GM19397 (cell line): ENCODE measurements around the gene IL10RA.
"Not testable (repeated sequence)": the region's sequence is repeated elsewhere in the genome, so short reads cannot be mapped to it uniquely, and the experiment has no call there.

Experiments used
- ATAC-seq: cut with Tn5 transposase; IDR thresholded peaks from one replicate; pipeline ENCODE4 v1.9.1; 2021; ENCODE audit warnings: mild to moderate bottlenecking, moderate library complexity; ENCODE audit not compliant: unreplicated experiment

Gene IL10RA

DNA sequence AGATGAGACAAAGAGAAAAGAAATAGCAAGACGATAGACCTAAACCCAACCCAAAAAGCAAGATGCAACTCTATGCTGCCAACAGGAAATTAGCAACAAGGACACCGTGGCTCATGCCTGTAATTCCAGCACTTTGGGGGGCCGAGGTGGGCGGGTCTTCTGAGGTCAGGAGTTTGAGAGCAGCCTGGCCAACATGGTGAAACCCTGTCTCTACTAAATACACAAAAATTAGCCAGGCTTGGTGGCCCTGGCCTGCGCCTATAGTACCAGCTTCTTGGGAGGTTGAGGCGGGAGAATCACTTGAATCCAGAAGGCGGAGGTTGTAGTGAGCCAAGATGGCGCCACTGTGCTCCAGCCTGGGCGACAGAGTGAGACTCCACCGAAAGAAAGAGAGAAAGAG is 24.3 kb upstream of the IL10RA start:
- ATAC-seq: no peak

DNA sequence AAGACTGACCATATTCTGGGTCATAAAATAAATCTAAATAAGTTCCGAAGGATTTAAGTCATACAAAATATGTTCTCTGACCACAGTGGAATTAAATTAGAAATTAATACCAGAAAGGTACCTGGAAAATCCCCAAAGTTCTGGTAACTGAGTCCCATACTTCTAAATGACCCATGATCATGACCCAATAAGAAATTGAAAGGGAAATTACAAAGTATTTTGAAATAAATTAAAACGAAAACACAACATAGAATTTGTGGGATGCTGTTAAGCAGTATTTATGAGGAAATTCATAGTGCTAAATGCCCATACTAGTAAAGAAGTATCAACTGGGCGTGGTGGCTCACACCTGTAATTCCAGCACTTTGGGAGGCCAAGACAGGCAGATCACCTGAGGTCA is 23.4 kb upstream of the IL10RA start:
- no peak for ATAC-seq

DNA sequence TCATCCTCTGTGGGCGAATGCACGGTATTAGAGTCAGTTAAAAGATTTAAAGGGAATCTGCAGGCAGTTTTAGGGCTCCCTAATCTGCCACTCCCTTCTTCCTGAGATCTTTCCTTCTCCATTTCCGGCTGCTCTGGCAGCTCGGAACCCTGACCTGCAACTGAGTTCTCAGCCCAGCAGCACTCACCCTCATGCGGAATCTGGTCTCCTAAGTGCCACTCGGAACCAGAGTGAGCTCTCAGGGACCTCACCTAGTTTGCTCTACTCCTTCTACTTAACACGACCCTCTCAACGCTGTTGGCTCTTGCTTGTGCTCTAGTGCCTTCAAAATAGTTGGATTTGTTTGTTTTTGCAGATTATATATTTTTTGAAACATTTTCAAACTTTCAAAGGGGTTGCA is 19.3 kb upstream of the IL10RA start:
- no peak for ATAC-seq

DNA sequence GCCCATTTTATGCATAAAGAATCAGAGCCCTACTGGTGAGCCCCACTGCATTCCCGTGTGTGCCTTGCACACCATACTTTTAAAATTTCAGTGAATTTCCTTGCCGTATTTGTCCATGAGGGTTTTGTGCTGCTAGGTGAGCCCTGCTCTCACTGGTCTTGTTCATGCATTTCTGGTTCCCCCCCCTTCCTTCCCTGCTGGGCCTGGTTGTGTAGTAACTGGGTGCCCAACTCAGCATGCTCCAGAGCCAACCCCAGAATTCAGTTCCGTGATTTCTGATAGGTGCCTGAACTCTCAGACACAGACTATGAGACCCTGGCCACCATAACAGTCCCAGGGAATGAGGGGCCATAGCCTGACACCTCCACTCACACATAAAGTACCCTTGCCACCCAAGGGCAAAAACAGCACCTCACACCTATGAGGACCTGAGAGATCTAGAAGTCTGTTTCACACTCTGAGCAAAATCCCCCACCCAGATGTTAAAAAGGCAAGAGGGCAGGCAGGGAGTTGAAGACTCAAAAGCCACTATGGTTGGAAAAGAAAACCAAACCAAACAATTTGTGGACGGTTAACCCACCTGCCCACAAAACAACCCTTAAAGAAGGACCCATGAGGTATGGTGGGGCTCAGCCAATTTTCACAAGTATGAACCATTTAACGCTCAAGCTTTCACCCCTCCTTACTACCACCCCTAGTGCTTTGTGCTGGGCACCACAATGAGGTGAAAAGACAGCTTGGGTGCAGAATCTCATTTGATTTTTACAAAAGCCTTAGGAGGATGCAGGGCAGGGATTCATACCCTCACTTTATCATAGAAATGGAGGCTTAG is 16.8 kb upstream of the IL10RA start:
- ATAC-seq: no peak

DNA sequence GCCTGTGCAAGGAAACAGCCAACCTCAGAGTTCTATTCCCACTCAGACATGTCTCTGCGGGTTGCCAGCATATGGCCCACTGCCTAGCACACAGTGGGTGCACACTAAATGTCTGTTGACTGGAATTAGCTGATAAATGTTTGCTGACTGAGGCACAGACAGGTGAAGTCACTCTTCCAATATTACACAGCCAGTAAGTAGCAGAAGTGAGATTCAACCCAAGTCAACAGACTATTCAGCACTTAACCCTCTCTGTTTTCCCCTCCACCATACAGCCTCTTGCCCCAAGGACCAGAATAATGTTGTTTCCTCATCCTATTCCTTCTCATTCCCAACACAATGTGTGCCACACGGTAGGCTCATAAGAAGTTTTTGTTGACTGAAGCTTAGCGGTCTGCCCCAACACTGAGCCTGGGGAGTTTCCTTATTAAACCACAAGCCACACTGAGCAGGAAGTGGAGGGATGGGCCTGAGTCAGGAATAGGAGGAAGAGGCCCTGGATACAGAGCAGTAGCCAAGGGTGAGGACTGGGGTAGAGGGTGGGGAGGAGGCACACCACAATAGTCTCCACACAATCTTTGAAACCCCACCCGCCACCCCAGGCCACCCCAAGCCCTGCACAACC is 15.7 kb upstream of the IL10RA start:
- ATAC-seq: no peak

DNA sequence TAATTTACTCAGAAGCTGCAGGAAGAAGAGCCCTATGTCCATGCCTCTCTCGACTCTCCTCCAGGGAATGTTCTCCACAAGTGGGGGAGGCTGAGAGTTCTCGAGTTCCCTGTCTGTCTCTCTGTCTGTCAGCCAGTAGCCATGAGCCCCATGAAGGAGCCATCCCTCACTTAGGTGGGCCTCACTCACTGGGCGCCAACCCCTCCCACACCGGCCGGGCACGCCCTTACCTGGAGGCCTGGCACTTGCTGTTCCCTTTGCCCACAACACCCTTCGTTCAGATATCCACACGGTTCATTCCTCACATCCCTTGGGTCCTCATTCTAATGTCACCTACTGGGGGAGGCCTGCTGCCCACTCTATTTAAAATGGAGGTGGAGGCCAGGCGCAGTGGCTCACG is 14.2 kb upstream of the IL10RA start:
- ATAC-seq: no peak

DNA sequence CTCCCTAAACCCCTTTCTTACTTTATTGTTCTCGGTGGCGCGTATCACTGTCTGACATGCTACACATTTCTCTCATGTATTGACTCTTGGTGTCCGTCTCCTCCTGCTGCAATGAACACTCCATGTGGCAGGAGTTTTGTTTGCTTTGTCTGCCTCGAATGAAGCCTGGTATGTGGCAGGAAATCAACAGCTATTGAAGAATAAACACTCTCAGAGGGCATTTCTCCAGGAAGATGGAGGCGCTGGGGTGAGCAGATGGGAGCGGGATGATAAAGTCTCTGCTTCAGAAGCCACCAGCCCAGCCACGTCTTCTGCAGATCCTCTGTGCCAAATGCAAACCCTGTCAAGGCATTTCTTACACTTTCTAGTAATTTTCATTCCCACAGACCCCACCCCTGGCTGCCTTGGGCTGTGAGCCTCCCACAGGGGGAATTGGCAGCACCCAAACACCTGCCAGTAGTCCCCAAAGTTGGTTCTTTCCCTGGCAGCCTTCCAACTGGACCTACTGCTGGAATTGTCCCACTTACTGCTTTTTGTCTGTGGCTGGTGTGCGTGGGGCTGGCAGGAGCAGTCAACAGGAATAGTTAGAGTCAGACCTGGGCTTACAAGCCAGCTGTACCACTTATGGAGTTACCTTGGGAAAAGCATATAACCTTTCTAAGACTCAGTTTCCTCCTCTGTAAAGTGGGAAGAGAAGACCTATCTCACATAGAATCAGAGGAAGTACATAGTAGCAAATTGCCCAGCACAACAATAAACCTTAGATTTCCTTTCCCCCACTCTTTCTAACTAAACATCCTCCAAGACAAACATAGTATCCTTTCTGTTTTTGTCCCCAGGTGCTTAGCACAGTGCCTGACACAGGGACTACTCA is 13.3 kb upstream of the IL10RA start:
- no peak for ATAC-seq

DNA sequence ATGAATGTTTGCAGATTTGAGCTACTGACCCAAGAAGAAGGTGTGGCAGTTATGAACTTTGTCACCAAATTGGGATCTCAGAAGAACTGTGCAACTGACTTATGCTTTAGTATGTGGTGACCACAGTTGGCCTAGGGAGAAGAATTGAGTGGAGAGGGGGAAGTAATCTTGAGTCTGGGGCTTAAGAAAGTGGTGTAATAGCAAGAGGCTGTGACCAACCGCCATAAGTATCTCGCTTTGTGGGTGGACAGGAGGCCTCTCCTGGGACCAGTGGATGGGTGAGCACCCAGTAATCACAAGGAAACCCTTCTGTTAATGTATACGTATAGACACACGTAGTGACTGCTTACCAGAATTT is 12.7 kb upstream of the IL10RA start:
- ATAC-seq: no peak

DNA sequence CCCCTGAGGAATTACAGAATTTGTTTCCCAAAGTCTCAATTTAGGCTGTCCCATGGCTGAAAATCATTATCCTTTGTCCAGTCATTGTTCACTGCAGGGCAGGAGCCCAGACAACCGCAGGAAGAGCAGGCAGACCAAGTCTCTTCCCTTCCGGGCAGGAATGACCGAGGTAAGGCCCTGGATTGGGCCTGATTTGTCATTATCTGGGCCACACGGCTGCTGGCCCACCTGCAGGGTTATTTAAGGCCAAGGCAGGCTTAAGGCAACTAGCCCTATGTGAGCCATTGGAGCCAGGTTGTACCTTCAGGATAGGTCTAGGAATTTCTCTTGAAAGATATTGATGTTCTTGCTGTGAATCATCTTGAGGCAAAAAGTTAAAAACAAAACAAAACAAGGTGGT is 9.7 kb upstream of the IL10RA start:
- ATAC-seq: no peak

DNA sequence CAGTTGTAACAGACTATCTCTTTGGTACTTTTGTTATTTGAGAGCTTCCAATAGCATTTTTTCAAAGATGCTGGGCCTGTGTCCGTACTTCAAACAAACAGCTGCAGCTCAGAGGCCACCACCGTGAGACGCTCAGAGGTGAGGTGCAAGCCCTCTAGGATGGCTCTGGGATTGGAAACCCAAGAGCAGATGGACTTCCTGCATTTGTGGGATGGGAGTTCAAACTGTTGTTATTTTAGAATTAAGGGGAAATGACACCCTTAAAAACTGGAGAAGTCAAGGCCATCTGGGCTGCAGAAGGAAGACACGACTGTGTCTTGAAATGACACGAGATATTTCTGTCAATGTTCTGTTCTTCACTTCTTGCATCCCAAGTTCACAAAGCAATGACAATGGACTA is 9.2 kb upstream of the IL10RA start:
- ATAC-seq: no peak

DNA sequence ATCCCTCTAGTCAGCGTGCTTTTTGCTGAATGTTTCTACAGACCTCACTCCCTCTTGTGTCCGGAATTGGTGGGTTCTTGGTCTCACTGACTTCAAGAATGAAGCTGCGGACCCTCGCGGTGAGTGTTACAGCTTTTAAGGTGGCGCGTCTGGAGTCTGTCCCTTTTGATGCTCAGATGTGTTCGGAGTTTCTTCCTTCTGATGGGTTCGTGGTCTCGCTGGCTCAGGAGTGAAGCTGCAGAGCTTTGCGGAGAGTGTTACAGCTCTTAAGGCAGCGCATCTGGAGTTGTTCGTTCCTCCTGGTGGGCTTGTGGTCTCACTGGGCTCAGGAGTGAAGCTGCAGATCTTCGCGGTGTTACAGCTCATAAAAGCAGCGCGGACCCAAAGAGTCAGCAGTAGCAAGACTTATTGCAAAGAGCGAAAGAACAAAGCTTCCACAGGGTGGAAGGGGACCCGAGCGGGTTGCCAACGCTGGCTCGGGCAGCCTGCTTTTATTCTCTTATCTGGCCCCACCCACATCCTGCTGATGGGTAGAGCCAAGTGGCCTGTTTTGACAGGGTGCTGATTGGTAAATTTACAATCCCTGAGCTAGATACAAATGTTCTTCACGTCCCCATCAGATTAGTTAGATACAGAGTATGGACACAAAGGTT is 8.5 kb upstream of the IL10RA start:
- ATAC-seq: not testable (repeated sequence)

DNA sequence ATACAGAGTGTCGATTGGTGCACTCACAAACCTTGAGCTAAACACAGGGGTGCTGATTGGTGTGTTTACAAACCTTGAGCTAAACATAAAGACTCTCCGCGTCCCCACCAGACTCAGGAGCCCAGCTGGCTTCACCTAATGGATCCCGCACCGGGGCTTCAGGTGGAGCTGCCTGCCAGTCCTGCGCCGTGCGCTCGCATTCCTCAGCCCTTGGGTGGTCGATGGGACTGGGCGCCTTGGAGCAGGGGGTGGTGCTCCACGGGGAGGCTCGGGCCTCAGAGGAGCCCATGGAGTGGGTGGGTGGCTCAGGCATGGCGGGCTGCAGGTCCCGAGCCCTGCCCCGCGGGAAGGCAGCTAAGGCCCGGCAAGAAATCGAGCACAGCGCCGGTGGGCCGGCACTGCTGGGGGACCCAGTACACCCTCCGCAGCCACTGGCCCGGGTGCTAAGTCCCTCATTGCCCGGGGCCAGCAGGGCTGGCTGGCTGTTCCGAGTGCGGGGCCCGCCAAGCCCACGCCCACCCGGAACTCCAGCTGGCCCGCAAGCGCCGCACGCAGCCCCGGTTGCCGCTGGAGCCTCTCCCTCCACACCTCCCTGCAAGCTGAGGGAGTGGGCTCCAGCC is 7.8 kb upstream of the IL10RA start:
- ATAC-seq: not testable (repeated sequence)

DNA sequence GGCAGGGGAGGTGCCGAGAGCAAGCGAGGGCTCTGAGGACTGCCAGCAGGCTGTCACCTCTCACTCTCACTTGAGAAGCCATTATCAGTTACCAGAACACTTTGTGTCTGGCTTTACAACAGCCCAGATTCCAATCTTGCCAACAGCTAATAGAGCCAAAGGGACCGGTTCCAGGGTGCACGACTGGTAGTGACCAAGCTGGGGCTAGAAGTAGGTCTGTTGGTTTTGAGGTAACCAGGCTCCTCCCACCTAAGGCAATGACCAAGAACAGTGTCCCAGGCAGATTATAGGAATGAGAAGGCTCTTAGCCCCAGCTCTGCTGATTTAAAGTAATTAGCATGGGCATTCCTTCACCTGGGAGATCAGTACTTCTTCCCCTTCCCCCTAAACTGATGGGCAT is 7.2 kb upstream of the IL10RA start:
- ATAC-seq: no peak

DNA sequence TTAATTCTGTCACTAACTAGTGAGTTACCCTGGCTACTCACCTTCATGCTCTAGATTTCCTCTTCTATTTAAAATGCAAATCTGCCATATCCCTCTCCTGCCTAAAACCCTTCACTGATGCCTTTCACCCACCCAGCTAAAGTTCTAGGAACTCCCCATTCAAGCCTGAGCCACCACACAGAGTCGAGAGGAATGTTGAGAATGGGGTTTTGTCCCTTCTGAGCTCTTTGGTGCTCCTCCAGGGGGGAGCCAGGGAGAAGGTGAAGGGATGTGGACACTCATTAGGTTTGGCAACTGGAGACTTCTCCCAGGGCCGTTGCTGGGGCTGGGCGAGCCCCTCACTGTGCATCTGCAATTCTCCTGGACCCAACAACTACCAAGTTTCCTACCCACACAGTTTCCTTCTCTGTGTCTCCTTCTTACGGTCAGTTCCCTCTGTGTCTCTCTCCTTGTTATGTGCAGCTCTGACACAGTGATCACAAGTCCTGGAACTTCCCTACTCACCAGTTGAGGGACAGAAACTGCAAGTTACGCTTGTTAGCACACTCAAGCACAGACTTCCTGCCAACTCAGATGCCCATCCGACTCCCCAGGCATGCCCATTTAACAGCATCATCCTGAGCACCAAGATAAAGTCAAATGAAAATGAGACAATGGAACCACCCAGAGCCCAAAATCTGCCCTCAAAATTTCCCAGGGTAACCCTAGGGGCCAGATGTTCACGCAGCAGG is 6.5 kb upstream of the IL10RA start:
- ATAC-seq: no peak

DNA sequence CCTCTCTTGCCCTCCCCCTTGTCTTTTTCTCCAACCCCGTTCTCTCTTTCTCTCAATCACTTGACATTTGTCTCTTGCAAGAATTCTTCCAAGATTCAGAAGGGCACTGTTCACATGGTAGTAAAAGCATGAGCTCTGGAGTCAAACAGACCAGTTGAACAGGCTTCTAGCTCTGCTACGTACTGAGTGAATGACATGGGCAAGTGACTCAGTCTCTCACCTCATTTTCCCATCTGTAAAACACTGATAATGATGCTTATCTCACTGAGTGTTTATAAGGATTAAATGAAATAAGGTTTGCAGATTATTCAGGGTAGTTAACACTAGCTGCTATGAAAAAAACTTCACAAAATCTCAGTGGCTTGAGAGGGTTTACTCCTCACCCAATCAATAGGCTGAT is 5.9 kb upstream of the IL10RA start:
- no peak for ATAC-seq

DNA sequence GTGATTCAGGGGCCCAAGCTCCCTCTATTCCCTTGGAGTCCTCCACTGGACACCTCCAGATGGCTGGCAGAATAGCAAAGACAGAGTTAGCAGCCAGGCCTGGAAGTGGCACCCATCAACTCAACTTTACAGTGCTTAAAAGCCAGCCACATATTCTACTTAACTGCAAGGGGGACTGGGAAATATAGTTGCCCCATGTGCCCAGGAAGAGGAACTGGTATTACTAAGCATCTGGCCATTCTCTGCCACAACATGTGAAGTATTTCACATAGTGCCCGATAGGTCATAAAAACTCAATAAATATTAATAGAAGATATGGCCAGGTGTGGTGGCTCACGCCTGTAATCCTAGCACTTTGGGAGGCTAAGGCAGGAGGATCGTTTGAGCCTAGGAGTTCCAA is 5.5 kb upstream of the IL10RA start:
- ATAC-seq: no peak

DNA sequence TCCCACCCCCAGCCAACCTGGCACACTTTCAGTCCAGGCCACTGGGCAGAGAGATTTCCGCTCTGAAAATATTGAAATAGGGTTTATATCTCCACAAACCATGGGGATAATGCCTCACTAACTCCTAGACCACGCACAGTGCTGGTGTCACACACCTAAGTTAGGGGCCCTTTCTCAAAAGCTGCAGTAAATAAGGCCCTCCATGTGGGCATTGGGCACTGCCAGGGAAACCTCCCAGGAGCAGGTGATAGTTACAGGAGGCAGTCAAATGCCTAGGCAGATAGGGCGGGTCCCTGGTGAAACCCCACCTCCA is 3.1 kb upstream of the IL10RA start:
- ATAC-seq: no peak

DNA sequence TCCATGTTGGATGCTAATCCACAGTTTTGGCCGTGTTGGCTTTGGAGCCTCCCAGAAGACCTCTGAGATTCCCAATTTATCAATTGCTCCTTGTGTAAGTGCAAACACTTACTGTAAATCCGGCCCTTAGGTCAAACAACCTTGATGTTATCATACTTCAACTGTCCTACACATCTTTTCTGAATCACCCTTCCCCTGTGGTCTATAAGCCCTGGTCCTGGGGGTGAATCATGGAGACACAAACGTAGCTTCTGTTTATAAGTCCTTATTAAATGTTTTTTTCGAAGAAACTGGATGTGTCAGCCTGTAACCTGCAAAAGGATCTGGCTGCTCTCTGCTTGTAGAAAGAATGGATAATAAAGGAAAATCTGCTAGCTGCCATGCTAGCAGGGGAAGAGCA is 1.7 kb upstream of the IL10RA start:
- no peak for ATAC-seq

DNA sequence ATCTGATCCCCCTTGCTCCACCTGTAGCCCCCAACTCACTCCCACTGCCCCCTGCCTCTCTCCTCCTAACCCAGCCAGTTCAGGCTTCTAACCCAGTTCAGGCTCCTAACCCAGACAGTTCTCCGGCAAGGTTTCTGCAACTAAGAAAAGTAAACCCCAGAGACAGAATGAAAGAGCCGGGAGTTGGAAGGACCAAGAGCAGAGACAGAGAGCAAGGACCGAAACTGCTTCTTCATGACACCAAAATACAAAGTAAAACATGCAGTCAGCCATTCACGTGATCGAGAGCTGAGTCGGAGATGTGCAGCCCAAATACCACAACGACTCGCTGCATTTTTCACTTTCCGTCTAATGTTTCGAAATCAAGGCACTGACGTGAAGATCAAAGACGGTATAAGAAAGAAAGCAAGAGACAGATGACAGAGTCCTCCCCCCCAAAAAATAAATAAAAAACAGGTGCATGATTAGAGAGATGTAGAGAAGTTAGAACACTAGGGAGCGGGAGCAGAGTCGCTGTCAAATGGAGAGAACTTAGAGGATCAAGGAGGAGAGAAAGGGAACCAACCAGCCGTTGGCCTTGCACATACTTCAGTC is 884 bp downstream of the IL10RA start:
- no peak for ATAC-seq
